Hematopoietic multipotent progenitor cell treated with erythropoietin and hydrocortisone succinate and interleukin-3 and kit ligand, for 17 days (in vitro differentiated cells): ENCODE results near the gene LIAS.
"Not testable (repeated sequence)": the region's sequence is repeated elsewhere in the genome, so short reads cannot be mapped to it uniquely, and the experiment has no call there.

Experiments used
- DNase-seq: peaks from one replicate; pipeline ENCODE4 v3.0.0-alpha.2; 2015; ENCODE audit warnings: low spot score

The LIAS gene

DNA sequence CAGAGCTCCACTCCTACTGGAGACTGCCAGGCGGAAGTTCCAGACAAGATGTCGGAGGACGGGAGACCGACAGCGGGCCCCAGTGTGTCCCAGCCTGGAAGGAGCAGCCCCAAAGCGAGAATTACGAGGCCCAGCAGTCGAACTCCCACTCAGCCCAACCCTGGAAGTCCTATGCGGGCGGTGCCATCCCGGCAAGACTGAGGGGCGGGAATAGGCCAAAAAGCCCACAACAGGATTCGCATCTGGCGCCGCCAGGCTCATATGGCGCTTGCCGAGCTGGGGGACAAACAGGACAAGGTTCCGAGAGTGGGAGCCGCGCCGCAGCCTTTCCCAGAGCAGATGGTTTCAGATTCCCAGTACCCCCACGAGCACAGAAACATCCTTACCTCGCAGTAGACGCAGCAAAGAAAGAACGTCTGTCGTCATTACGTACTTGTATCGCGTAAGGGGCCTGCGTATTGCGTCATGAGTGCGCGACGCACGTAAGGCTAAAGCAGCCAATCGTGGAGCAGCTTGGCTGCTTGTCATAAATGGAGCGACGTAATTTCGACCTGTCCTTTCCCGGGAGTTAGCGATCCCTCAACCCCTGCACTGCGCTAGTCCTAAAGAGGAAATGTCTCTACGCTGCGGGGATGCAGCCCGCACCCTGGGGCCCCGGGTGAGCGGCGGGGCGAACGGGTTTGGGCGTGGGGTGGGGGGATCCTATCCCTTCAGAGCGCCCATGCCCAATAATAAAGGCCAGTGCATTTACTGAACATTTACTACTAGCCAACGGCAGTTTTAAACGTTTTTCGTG lies at the start of gene LIAS, which contains the start of gene RPL9:
LIAS (plus strand) TSS at position 552 of the 796 bp plus-strand sequence; CDS start at position 614, 62 bp downstream.
RPL9 (minus strand) TSS at position 418 of the 796 bp plus-strand sequence. CDS start 483 bp downstream, outside the sequence.
- peak; percentile 99 for DNase-seq

- DNase-seq = no peak
Measured at GRCh38 chr4:39410415-39410814, 48.4 kb upstream of the LIAS start.

DNA sequence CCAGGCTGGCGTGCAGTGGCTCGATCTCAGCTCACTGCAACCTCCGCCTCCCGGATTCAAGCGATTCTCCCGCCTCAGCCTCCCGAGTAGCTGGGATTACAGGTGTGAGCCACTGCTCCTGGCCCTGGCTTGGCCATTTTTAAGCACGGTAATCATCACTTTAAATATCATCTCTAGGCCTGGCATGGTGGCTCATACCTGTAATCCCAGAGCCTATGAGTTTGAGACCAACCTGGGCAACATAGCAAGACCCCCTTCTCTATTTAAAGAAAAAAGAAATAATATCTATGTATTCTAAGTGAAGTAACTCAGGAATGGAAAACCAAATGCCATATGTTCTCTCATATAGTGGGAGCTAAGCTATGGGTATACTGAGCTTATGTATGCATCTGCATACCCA lies 47.3 kb upstream of the LIAS start:
- DNase-seq = not testable (repeated sequence)

DNA sequence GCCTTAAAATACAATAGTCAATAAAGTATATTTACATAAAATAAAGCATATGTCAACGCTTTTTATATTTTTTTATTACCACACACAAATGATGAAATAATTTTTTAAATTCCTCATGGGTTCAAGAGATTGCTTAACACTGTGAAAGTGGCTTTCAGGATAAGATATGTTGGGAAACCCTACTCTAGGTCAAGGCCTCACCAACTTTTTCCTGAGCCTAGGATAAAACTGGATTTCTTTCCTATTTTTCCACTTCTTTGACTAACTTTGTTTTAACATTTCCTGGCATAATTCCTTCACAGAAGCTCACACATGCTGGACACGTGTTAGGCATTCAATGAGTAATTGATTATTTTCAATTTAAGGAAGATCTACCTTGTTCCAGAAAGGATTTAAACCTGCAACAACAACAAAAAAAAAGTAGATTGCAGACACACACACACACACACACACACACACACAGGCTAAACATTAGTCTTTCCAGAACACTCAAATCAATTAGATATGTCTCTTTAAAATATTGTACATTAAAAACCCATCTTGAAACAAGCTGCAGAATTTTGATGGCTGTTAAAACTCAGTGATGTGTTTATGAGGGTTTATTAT lies 43.1 kb upstream of the LIAS start:
- DNase-seq = no peak

GRCh38 chr4:39422247-39422646 lies 36.6 kb upstream of the LIAS start:
- DNase-seq = no peak

GRCh38 chr4:39425297-39425696 lies 33.6 kb upstream of the LIAS start:
- not testable (repeated sequence) for DNase-seq

DNA sequence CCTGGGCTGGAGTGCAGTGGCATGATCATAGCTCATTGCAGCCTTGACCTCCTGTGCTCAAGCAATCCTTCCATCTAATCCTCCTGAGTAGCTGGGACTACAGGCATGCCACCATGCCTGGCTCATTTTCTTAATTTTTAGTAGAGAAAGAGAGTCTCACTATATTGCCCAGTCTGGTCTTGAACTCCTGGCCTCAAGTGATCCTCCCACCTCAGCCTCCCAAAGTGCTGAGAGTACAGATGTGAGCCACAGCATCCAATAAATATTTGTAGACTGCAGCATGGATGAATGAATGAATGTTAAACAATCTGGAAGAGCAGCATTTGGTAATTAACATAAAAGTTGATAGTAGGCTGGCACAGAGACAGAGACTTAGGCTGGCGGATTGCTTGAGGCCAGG lies 32.1 kb upstream of the LIAS start:
- no peak for DNase-seq

DNA sequence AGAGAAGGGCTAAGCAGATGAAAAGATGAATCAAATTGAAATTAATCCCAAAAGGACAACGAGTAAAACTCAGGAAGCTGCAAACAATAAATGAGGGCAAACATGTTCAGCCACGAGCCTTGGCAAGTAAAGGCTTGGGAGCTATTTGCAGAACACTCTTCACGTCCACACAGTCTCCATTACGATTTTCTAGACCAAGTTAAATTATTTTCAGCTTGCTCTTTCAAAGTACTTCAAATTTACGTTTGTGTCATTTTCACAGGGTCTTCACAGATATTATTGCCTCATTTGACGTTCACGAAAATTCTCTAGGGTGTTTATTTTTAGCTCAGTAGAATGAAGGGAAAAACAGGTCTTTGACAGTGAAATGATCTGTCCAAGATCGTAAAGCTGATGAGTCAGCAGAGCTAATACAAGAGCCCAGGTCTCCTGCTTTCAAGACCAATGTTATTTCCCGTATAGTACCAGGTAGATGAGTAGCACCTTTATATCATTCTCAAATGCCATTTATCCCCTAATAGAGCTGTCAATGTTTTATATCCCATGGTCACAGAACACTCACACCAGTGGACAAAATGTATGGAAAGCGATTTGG lies 31.2 kb upstream of the LIAS start:
- no peak for DNase-seq

GRCh38 chr4:39429476-39430334 lies 29.2 kb upstream of the LIAS start:
- no peak for DNase-seq

- no peak for DNase-seq
Measured at GRCh38 chr4:39433878-39434492, 24.9 kb upstream of the LIAS start.

GRCh38 chr4:39435659-39436563 lies 22.9 kb upstream of the LIAS start:
- DNase-seq = no peak

DNA sequence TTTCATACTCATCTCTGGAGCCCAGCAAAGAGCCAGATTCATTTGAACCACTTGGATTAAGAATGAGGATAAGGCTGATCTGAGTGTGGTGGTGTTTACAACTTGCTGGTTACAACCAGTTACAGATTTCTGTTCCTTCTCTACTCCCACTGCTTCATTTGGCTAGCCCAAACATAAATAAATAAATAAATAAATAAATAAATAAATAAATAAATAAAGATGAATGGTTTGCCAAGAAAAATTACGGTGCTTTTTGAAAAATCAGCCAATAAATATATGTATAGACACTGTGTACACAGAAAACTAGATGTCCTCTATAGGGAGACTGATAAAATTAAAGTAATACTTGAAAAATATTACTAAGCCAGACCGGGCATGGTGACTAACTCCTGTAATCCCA lies 17.3 kb upstream of the LIAS start:
- no peak for DNase-seq

DNA sequence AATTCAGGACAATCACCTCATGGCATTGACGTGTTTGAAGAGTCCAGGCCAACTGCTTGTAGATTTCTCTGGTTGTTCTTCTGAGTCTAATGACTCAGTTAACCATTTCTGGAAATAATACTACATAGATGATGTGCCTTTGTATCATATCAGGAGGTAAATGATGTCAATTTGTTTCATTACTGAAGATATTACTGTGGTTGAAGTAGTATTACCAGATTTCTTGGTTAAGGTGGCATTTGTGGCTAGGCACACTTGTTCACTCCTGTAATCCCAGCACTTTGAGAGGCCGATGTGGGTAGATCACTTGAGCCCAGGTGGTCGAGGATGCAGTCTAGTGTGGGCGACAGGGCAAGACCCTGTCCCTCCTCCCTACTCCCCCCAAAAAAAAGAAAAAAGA lies 15.9 kb upstream of the LIAS start:
- DNase-seq = no peak

- DNase-seq = no peak
Measured at GRCh38 chr4:39446483-39446841, 12.4 kb upstream of the LIAS start.

DNA sequence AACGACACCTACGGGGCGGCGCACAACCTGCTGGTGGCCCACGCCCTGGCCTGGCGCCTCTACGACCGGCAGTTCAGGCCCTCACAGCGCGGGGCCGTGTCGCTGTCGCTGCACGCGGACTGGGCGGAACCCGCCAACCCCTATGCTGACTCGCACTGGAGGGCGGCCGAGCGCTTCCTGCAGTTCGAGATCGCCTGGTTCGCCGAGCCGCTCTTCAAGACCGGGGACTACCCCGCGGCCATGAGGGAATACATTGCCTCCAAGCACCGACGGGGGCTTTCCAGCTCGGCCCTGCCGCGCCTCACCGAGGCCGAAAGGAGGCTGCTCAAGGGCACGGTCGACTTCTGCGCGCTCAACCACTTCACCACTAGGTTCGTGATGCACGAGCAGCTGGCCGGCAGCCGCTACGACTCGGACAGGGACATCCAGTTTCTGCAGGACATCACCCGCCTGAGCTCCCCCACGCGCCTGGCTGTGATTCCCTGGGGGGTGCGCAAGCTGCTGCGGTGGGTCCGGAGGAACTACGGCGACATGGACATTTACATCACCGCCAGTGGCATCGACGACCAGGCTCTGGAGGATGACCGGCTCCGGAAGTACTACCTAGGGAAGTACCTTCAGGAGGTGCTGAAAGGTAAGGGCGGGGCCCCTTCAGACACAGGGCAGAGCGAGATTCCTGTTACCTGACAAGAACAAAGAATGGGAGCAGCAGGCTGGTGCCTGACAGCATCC lies 11.8 kb upstream of the LIAS start:
- no peak for DNase-seq

DNA sequence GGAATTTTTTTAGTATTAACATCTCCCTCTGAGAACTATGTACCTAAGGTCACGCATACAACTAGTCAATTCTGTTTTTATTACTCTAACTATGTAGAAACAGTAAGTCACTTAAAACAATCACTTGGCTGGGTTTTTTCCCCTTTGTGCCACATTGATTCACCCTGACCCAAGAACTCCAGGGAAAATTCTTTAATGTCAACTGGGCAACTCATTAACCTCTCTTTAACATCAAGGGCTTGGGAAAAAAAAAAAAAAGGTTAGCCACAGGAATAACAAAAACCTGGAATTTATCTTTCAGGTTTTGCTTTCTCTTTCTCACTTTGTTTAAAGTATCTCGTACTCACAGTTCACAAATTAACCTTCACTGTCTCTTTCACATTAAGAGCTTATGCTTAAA lies 8.2 kb upstream of the LIAS start:
- no peak for DNase-seq

- no peak for DNase-seq
Measured at GRCh38 chr4:39451423-39452023, 7.3 kb upstream of the LIAS start.

GRCh38 chr4:39452153-39452859 lies 6.5 kb upstream of the LIAS start:
- DNase-seq = no peak
